Endothelial cell (in vitro differentiated cells): ENCODE measurements around the gene DOK6. TPM values are rescaled to one million over a fixed set of nuclear protein-coding genes. Genes with fewer than 3 reads are reported as not detected.
"Not testable (repeated sequence)": the region's sequence is repeated elsewhere in the genome, so short reads cannot be mapped to it uniquely, and the experiment has no call there.

ENCODE experiments used
- DNase-seq: peaks from one replicate; pipeline ENCODE4 v3.0.0; 2021; ENCODE audit warnings: low spot score
- H3K27ac Mint-ChIP-seq: one replicate; pipeline ENCODE4 v1.8.0; 2021; ENCODE audit warnings: mixed read lengths, inconsistent platforms; ENCODE audit not compliant: unreplicated experiment
- H3K27me3 Mint-ChIP-seq: one replicate; pipeline ENCODE4 v1.8.0; 2021; ENCODE audit warnings: mild to moderate bottlenecking, moderate library complexity, mixed read lengths, inconsistent platforms; ENCODE audit not compliant: unreplicated experiment
- H3K36me3 Mint-ChIP-seq: one replicate; pipeline ENCODE4 v1.8.0; 2021; ENCODE audit warnings: mild to moderate bottlenecking, low read depth, mixed read lengths, inconsistent platforms; ENCODE audit not compliant: unreplicated experiment
- H3K4me1 Mint-ChIP-seq: one replicate; pipeline ENCODE4 v1.8.0; 2021; ENCODE audit warnings: mild to moderate bottlenecking, mixed read lengths, inconsistent platforms; ENCODE audit not compliant: unreplicated experiment
- H3K4me3 Mint-ChIP-seq: one replicate; pipeline ENCODE4 v1.8.0; 2021; ENCODE audit warnings: mild to moderate bottlenecking, mixed read lengths, inconsistent platforms; ENCODE audit not compliant: unreplicated experiment
- H3K9me3 Mint-ChIP-seq: one replicate; pipeline ENCODE4 v1.8.0; 2021; ENCODE audit warnings: mixed read lengths, inconsistent platforms; ENCODE audit not compliant: unreplicated experiment
- total RNA-seq: library from RNA; stranded (reverse); fragmentation: NEBNext Ultra II Directional; extraction: Animal tissue kit (Norgen Biotek cat#: 25700); gene quantifications from one replicate; pipeline ENCODE4 v1.2.1, GENCODE V29; 2021; ENCODE audit not compliant: unreplicated experiment
- TF ChIP-seq, protein P1 (sequence below): fragments of 200-600 bp; sonication (generic); IDR thresholded peaks from one replicate; pipeline ENCODE4 v1.5.0; 2021; ENCODE audit warnings: antibody characterized with exemption; ENCODE audit not compliant: unreplicated experiment

The DOK6 gene
- total RNA-seq, 1 donor from 2014 or later: 2.2 TPM

DNA sequence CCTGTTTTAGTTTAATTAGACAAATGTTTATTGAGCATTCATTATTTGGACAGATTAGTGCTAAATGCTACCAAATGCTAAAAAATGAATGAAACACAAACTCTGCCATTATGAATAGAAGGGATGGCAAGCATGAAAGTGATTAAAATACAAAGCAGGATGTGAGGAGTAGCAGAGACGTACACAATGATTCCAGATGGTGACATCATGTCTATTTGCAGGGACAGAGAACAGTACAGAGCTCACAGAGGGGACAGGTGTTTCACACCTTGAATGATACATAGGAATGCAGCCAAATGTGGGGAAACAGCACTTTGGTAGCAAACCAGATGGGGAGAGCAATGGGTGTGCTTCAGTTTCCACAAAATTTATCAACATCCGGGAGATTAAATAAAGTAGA lies 470.7 kb downstream of the DOK6 start:
- TF ChIP-seq, protein P1, sequence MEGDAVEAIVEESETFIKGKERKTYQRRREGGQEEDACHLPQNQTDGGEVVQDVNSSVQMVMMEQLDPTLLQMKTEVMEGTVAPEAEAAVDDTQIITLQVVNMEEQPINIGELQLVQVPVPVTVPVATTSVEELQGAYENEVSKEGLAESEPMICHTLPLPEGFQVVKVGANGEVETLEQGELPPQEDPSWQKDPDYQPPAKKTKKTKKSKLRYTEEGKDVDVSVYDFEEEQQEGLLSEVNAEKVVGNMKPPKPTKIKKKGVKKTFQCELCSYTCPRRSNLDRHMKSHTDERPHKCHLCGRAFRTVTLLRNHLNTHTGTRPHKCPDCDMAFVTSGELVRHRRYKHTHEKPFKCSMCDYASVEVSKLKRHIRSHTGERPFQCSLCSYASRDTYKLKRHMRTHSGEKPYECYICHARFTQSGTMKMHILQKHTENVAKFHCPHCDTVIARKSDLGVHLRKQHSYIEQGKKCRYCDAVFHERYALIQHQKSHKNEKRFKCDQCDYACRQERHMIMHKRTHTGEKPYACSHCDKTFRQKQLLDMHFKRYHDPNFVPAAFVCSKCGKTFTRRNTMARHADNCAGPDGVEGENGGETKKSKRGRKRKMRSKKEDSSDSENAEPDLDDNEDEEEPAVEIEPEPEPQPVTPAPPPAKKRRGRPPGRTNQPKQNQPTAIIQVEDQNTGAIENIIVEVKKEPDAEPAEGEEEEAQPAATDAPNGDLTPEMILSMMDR: no peak
- Mint-ChIP-seq H3K4me1 (peaks cover 2% of the 10 kb centered on the region), H3K4me3 (no peak overlapping the region), H3K27ac (no peak overlapping the region), H3K36me3 (no peaks in the 10 kb centered on the region), H3K27me3 (peaks cover 1% of the 10 kb centered on the region), H3K9me3 (no peaks in the 10 kb centered on the region)
- no peak for DNase-seq

DNA sequence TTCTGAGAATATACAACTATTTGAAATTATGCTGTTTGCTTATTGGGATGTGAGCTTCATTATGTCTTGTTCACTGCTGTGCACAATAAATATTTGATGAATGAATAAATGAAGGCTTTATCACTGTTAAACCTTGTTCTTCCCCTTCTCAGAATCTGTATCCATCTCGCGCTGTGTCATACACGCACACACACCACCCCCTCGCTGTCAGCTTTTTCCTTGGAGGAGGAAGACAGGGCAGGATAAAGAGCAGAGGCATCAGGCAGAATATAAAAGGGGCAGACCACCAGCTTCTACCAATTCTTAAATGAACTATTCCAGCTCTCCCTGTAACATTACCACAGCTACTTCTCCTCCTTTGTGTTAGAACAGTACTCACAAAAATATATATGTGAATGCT lies 472.0 kb downstream of the DOK6 start:
- Mint-ChIP-seq H3K27me3 (peaks cover 1% of the 10 kb centered on the region), H3K4me1 (no peaks in the 10 kb centered on the region), H3K36me3 (no peaks in the 10 kb centered on the region), H3K9me3 (no peaks in the 10 kb centered on the region), H3K4me3 (no peak overlapping the region), H3K27ac (no peak overlapping the region)
- TF ChIP-seq, protein P1: no peak
- no peak for DNase-seq

DNA sequence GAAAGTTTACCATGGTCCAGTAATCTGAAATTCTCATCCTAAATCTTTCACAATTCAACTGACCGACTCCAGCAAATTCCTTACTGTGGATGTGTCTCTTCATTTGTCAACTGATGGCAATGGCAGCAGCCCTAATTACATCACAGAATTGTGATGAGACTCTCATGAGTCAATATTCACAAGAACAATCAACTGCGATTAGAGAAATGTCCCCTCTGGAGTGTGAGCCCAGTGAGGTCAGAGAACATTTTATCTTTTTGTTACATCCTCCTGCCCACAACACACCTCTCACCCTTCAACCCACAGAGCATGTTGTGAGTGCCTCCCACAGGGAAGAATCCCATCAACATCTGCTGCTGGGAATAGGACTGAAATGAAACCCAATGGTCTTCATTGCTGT lies 473.4 kb downstream of the DOK6 start:
- H3K4me3 Mint-ChIP-seq: no peak overlapping the region
- no peak overlapping the region for H3K27ac Mint-ChIP-seq
- no peaks in the 10 kb centered on the region for H3K9me3 Mint-ChIP-seq
- no peak for DNase-seq
- H3K4me1 Mint-ChIP-seq: no peaks in the 10 kb centered on the region
- TF ChIP-seq, protein P1: no peak
- peaks cover 1% of the 10 kb centered on the region for H3K27me3 Mint-ChIP-seq
- no peaks in the 10 kb centered on the region for H3K36me3 Mint-ChIP-seq

DNA sequence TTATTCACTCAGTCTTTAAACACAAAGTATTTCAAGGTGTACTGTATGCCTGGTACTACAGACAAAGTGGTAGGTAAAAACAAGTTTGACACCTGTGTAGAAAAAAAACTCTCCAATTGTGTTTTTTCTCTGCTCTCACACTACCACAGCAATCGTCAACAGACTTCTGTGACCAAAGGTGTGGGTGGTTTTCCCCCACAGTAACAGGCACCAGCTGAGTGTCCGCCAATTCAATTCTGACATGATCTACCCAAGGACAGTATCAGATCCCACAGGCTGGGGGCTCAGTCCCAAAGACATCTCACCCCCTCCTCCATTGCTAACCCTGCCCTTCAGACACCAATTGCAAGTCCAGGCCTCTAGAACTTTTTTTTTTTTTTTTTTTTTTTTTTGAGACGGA lies 475.8 kb downstream of the DOK6 start:
- no peak for DNase-seq
- Mint-ChIP-seq H3K4me1 (no peaks in the 10 kb centered on the region), H3K27me3 (no peaks in the 10 kb centered on the region), H3K9me3 (no peaks in the 10 kb centered on the region), H3K36me3 (no peaks in the 10 kb centered on the region), H3K4me3 (no peak overlapping the region), H3K27ac (no peak overlapping the region)
- TF ChIP-seq, protein P1: no peak

DNA sequence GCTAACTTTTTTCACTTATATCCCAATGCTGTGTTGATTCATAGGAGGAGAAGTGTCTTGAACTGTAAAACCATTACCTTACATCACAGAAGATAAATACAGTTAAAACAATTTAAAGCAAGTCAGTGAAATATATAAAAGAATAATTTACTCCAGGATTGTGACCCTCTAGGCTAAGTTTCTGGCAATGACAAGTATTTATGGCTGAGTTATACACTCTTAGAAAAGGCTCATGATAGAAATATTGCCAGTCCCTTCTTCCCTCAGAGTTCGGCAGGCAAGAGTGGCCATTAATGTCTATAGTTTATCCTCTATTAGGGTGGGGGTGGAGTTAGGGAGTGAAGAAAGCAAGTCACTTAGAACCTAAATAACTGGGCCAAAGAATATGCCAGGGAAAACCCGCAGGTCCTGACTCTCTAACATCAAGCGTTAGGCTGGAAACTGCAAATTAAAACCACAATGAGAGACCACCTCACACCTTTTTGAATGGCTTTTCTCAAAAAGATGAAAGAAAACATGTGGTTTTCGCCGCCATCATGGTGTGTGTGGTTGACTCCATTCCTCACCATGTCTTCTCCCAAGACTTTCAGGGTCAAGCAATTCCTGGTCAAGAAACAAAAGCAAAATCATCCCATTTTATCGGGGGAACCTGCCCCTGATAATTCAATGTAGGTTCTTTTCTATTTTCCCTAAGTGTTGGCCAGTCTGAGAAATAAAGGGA lies 477.7 kb downstream of the DOK6 start:
- Mint-ChIP-seq H3K27ac (no peak overlapping the region), H3K4me3 (no peak overlapping the region), H3K4me1 (no peaks in the 10 kb centered on the region), H3K9me3 (no peaks in the 10 kb centered on the region), H3K36me3 (no peaks in the 10 kb centered on the region), H3K27me3 (no peaks in the 10 kb centered on the region)
- DNase-seq: no peak
- TF ChIP-seq, protein P1: no peak

DNA sequence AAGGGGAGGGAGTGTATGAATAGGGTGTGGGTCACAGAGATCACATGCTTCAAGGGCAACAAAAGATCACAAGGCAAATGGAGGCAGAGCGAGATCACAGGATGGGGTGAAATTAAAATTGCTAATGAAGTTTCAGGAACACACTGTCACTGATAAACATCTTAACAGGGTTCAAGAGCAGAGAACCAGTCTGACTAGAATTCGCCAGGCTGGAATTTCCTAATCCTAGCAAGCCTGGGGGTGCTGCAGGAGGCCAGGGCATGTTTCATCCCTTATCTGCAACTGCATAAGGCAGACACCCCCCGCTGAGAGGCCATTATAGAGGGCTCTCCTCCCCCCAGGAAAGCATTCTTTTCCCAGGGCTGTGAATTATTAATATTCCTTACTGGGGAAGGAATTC lies 478.4 kb downstream of the DOK6 start:
- H3K9me3 Mint-ChIP-seq, H3K27me3 Mint-ChIP-seq, H3K27ac Mint-ChIP-seq, DNase-seq, H3K4me1 Mint-ChIP-seq, H3K4me3 Mint-ChIP-seq, H3K36me3 Mint-ChIP-seq: not testable (repeated sequence)
